ENCODE results near the gene P2RY12.

P2RY12 gene

DNA sequence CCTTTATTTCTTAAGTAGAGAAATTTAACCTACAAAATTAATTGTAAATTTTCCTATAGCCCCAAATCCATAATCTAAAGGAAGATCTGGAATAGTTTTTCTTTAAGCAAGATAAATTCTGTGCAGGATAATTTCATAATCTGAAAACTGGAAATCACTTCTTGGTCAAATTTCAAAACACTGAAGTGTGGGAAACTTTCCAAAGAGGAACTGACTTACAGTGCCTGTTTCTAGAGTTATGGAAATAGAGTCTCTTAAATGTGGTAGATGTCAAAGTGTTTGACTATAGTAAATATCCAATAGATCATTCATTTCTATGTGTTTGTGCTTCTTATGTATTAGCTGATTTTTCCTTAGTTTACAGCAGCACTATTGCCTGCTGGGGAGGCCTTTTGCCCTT is 53.7 kb downstream of the P2RY12 start:
- DNase-seq = no peak

DNA sequence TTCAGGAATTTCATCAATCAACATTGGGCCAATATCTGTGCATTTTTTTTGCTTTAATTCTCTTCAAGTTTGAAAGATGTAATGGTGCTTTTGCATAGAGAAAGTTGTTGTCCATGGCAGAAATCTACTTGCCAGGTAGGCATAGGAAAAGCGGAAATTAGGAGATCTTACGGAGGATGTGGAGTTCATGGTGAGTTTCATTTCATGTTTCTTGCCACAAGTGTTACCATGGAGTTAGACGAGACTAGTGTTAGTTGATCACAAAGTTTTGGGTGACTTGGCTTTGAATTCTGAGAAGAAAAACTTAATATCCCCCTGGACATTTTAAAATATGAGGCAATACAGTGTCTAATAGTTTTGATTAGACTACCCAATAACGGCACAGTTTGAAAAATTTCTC is 54.2 kb downstream of the P2RY12 start:
- DNase-seq = no peak

DNA sequence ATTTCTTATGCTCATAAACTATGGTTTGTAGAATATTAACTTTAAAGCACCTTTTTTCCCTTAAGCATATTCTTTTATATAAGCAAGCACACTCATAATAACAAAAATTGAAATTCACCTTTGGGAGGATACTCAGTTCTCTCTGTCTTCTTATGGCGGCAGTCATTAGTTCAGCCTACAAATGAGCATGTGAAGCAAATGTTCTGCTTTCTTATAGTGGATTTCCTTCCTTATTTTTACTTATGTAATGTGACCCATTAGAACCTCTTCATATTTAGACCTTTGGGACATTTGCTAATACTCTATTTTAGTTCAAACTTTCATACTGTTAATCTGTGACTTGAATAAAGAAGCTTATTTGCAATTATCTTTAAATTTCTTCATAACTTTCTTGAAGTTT is 55.2 kb downstream of the P2RY12 start, which contains the start of gene P2RY13:
TSS of gene P2RY13 (minus strand) at position 187 of the 400 bp plus-strand sequence. CDS start at position 166, 21 bp downstream.
- DNase-seq = no peak

DNA sequence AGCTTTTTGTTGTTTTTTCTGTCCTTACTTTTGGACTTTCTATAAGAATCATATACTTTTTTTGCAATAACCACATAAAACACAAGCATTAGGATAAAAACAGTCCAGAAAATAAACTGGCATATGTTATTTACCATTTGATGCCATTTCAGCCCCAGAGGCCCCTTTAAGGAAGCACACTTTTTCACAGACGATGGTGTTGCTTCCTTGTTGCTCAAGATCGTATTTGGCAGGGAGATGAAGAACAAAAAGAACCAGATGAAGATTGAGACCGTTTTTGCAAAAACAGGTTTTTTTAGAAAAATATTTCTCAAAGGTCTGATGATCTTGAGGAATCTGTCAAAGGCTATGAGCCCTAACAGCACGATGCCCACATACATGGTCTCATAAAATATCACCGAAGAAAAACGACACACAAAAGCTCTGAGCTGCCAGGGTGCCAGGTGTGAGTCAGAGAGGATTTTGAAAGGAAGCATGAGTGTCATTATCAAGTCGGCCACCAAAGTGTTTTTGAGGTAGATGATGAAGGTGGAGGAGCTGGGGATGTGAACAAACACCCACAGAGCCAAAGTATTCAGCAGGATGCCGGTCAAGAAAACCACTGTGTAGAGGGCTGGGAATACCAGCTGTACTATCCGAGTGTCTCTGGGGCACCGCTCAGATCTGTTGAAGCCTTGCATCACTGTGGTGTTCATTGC is 56.1 kb downstream of the P2RY12 start:
- DNase-seq = no peak

DNA sequence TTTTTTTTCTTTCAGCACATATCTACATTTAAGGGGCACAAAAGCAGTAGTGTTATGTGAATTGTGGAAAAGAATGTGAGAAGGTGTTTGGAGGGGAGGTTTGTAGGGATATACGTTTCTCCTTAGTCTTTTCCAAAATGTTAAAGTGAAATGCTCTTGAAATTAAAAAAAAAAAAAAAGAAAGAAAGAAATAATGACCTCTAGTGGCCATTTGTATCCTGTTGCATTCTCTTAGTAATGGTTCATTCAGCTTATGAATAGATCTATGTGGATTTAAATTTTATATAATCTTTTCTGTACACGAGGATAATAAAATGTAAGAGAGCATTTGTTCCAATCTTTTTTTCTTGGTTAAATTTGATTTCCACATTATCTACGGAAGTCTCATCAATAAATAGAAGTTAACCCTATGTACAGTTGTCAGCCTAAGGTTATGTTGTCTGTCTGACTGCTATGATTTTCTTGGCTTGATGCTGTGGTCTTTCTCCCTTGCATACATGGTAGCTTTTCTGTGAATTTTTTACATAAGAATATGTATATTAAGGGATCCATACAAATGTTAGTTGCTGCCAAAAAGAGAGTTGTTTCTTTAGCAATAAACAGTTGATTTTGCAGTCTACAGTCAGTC is 56.9 kb downstream of the P2RY12 start:
- DNase-seq = no peak

DNA sequence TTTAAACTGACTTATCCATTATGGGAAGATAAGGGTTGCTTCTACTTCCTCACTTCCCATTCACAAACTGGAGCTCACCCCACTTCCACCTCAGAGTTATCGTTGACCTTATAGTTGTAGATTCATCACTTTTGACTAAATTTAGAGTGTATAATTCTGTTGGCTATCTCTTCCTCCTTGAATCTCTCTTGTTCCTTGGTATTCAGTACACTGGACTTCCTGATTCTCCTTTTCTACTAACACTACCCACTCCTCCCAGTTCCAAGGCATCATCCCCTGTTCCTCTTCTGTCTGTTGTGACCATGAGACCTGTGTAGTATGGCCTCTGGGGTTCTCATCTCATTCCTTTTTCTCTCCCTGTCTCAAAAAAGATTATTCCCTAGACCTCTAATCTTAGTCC is 62.0 kb downstream of the P2RY12 start:
- DNase-seq = no peak

DNA sequence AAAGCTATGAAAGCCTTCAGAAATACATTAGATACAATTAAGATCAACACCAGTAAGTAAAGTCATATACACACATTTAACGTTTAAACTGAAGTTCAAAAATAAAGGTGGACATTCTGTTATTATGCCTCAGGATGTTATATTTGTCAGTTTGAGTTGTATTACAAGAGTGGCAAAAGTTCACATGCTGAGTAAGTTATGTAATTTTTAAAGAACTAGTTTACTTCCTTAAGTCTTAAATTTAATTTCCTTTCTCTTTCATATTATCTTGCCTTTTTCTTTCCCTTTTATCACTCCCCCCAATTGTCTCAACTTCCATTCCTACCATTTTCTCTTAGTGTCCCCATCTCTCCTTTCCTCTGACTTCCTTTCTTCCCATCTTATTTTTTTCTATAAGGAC is 63.0 kb downstream of the P2RY12 start:
- DNase-seq = no peak

DNA sequence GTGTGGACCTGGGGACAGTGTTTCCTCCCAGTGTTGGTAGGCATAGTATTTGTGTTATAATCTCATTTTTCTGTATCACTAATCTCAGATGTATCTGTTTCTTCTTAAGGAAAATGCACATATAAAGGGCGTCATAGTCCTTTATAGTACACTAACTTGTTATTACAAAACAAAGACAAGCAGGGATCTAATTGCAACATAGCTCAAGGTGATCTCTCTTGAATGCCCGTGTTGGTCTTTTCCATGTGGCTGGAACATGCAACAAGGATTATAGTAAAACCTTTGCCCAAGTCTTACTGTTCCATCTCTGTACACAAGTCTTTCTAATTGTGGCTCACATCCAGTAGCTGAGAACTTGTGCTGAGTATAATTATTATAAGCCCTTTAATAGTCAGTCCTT is 64.4 kb downstream of the P2RY12 start:
- no peak for DNase-seq

DNA sequence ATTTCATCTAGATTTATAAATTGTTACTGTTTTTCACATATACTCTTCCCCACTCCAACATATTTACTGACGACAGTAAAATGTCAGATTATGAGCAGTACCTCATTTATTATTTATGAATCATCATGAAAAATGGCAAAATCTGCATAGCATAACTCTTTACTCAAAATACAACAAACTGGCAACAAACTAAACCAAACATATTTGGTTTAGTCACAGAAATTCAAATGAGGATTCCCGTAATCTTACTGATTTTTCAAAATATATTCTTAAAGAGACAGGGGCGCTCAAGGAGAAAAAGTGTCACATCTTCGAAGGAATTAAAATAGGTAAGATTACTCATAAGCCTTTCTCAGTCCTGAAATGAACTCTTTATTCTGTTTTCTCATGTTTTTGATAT is 64.9 kb downstream of the P2RY12 start:
- DNase-seq = peak; percentile 85

DNA sequence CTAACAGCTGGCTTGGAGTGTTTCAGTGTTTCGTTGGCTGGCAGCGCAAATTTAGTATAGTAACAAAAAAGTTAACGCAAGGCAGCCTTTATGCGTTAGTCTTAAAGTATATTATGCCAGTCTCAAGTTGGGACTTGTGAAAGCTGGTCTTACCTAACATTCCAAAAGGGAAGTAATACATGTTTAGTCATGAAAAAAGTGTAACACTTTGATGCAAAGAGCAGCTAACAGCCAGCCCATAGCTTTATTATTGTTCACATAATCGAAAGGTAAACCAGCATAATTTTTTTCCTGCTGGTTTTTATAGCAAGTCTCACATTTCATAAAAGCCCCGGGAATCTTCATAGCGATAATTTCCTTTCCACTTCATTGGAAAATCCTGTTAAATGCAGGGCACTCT is 65.6 kb downstream of the P2RY12 start:
- peak; percentile 20 for DNase-seq

DNA sequence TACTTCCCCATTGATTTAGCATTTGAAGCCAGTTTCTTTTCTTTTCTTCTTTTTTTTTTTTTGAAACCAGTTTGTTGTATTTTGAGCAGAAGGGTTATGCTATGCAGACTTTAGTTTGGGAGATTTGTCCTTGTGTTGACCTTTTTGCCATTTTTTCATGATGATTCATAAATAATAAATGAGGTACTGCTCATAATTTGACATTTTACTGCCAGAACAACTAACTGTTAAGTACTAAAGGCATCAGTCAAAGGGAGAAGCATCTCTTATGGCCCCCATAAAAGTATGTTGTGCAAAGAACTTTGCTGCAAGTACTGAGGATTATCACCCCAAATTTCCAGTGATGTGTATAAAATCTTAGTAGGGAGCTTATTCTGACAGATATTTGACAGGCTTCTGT is 66.2 kb downstream of the P2RY12 start:
- DNase-seq = peak; percentile 76

DNA sequence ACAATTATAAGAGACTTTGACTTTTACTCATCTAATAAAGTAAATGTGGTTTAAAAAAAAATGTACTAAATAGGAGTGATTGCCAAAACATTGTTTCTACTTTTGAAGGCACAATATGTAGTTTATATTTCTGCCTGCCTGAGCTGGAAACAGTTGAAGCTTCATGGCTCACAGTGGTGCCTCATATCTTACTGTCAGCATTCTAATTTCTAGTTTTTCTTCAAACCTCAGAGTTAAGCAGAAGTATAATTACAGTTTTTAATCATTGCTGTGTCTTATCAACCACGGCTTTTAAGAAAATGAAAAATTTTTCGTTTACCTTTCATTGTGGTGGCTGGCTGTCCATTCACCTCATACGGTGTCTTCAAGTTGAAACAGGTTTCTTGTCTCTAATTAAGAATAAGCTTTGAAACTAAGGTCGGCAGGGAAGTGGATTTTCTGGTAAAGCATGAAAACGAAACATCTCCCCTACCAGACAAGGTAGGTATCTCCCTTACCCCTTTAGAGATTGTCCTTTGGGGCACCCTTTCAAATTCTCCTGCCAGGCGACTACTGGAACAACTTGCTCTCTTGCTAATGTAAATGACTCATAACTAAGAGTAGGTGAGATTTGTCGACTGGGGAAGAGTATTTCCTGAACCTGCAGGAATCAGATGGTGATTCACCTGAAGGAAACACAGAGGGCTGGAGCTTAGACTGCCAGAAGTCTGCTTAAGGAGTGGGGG is 68.1 kb downstream of the P2RY12 start, which contains the start of gene GPR87:
TSS of gene GPR87 (minus strand) at position 554 of the 725 bp plus-strand sequence. CDS start 16,720 bp downstream, outside the sequence.
- DNase-seq = peak; percentile 25

DNA sequence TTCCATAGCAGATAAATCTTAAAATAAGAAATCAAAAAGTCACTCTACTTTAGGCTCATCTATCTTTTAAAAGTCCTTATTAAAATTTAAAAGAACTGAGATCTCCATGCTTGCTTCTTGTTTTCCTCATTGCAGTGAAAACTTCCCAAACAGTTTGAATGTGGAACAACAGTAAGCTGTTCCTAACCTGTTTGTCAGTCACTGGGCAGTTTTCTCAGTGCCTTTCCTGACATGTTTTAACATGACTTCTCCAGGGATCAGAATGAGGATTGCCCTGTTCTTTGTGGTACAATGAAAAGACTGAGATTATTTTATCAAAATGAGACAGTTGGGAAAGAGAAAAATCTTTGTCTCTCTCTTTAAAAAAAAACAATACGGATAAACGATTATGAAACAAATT is 68.7 kb downstream of the P2RY12 start:
- no peak for DNase-seq

DNA sequence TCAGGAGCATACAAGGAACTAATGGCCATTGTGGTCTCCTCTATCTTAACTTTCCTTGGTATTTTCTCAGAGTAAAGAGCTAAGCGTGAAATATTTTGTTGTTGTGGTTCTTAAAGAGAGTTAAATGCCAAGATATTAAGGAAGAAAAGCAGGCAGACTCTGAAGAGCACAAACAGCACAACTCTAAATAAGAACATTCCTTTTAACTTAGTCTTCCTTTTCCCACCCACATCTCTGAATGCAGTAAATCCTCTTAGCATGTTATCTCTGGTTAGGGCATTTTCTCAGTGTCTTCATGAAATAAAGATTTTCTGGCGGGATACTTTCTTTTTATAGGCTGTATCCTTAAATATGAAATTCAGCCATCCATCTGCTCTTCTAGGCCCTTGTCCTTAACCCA is 69.4 kb downstream of the P2RY12 start:
- peak; percentile 74 for DNase-seq

DNA sequence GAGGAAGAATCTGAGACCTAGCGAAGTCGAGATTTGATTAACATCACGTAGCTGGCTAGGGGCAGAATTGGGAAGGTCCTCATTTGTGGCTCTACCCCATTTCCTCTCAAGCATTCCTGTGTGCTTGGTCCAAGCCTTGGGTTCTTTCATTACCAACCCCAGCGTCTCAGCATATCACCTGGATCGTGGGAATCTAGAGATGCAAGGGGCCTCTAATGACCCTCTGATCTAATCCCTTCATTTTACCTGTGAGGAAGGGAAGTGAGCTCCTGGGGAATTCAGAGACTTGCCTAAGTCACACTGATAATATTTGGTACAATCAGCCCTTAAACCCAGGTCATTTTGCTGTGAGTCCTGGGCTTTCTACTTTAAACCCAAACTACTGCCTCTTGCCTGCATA is 70.0 kb downstream of the P2RY12 start:
- DNase-seq = no peak

DNA sequence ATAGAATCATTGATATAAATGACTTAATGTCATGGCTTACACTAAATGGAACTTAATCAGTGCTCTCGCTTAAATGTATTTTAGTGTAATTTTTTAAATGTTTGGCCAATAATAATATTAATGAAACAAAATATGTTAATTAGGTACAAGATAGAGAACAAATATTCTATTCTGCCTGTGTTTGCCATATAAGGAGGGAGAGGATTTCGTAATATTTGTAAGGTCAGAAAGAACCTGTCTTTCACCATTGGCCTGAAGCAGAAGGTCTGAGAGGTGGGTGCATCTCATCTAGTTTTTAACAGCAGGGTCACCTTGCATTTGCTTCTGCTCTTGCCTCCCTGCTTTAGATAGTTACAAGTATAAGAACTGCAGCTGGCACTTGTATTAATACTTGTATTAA is 70.4 kb downstream of the P2RY12 start:
- DNase-seq = no peak

DNA sequence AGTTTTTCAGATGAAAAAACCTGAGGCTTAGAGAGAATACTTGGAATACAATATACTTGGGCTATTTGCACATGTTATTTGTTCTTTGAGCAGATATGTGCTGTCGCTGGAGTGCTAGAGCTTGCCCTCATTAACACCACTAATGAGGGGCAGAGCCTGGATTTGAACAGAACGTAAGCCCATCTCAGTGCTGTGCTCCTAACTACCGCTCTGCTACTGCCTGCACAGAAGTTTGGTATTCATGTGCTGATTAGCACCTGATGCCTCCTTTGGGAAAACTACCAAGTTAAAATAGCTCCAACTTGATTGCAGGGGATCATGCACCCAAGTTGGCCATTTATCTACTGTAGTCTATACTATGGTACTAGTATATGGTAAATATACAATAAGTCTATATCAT is 71.6 kb downstream of the P2RY12 start:
- DNase-seq = no peak

DNA sequence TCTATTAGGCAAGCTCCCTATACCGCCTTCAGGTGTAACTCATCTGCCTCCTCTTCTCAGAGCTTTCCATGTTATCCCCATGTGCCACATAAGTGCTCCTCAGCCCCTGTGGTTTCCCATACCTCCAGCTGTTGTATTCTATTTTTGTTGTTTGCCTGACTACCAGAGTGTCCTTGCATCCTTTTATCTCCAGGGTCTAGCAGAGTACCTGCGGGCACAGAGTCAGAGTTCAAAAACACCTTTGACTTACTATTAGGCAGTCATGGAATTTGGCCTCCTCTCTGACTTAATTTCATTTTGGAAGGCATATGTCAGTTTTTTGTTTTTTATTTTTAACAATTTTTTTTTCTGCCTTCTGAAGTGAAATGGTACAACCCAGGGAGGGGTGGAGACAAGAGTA is 75.0 kb downstream of the P2RY12 start:
- no peak for DNase-seq

DNA sequence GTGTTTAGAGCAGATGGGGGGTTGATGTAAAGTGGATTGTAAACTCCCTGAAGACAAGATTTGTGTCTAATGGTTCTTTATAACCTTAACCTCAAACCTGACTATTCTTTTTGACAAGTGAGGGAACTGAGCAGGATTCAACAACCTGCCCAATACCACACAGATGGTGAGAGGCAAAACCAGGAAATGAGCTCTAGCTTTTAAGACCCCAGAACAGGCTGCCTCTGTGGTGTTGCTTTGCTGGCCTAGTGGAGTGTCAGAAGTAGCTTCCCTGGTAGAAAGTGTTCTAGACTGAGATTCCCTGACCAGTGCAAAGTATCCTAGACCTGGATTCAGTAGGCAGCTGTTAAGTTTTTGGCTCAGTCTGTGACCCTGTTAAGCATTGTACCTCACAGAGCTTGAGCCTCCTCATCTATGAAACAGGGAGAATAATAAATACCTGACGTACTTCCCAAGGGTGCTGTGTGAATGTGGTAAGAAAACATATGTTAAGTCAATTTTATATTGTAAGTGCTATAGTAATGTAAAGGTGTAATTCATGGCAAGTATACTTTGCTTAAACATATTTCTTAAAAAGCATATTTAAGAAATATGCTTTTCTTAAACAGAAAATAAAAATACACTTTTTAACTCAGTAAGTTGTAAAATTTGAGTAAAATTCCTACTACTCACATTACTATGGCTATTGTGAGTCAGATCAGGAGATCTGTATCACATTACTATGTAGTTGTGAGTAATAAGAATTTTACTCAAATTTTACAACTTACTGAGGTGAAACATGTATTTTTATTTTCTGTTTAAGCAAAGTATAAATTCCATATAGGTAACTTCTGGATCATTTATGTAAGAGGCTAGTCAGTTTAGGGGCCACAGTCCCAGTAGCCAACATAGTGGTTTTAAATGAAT is 76.7 kb downstream of the P2RY12 start:
- peak; percentile 39 for DNase-seq

DNA sequence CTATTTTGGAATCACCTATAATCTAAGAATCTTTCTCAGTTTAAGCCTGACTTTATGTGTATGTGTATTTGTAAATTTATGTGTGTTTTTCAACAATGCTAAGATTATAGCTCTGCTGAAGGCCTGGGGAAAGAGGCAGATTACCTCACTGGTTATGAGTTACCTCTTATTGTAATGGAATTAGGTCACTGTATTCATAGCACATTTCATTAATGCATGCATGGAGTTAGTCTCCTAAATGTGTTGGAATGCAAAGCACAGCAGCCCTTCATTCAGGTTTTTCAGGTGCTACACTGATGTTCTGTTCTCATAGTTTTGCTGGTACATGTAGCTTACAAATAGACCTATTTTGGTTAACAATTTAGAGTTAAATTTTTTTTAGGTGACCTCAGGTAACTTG is 77.4 kb downstream of the P2RY12 start:
- DNase-seq = no peak

DNA sequence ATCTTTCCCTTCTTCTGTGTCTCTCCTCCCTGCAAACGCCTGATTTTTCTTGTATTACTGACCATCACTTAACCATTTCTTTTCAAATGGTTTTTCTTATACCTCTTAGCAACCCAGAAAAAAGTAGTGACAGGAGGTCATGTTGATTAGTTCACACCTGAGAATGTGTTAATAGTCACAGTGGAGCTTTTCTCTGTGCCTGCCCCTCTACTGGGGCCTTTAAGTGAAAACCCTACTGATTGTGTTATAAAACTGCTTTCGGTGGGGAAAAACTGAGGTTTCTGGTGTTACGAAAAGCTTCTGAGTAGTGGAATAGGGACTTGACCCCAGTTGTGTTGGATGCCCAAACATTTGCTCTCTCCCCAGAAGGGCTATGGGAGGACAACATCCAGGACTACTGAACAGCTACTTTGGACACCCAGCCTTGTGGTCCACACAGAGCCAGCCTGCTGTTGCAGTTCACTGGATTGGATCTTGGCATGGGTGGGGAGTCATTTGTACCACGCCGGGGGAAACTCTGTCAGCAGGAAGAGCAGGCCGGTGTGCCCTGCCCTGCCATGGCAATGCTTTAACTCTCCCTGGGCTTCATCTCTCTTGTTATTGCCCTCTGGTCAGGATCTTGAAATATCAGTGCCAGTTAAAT is 78.3 kb downstream of the P2RY12 start:
- no peak for DNase-seq

DNA sequence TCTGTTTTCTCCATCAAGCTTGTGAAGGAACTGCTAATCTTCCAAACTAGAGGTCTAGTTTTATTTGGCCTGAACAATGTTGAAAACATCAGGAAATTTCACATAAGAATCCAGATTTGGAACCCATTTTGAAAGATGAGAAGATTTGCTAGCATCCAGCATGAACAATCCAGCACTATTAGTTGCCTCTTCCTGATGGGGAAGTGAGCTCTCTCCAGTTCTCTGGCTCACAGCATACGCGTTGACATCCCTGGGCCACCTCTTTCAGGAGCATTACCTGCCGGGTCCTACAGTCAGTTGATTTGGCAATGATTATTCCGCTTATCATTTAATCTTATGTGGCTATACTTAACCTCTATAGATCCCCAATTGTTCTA is 78.8 kb downstream of the P2RY12 start:
- no peak for DNase-seq
